ENCODE data around the gene PSMB9.

Gene PSMB9

GRCh38 chr6:32890831-32891230 lies 36.8 kb downstream of the PSMB9 start:
- no peaks in the 10 kb centered on the region for H3K27me3 ChIP-seq (ENCODE audit: control insufficient read depth, insufficient read depth, low read length)
- H3K27ac ChIP-seq = no peak overlapping the region
- H3K4me2 ChIP-seq (ENCODE audit: low read length) = no peak overlapping the region
- H3K9me3 ChIP-seq (ENCODE audit: control insufficient read depth, low read length) = no peaks in the 10 kb centered on the region
- no peak for TF ChIP-seq CTCF (IDR thresholded peaks at IDR 0.05)
- no peak overlapping the region for H3K4me3 ChIP-seq (ENCODE audit: low read depth, low read length)
- no peaks in the 10 kb centered on the region for H3K4me1 ChIP-seq
- no peaks in the 10 kb centered on the region for H3K36me3 ChIP-seq (ENCODE audit: control insufficient read depth, insufficient read depth, low read length)
- H2AFZ ChIP-seq = no peak overlapping the region
- H3K9ac ChIP-seq = no peak overlapping the region
- no peaks in the 10 kb centered on the region for H3K79me2 ChIP-seq

- no peaks in the 10 kb centered on the region for H3K27me3 ChIP-seq (ENCODE audit: control insufficient read depth, insufficient read depth, low read length)
- no peak for TF ChIP-seq CTCF (IDR thresholded peaks at IDR 0.05)
- peak overlapping the region; percentile 82 for H3K4me3 ChIP-seq (ENCODE audit: low read depth, low read length)
- H3K27ac ChIP-seq = peak overlapping the region; percentile 68
- no peaks in the 10 kb centered on the region for H3K4me1 ChIP-seq
- H3K36me3 ChIP-seq (ENCODE audit: control insufficient read depth, insufficient read depth, low read length) = no peaks in the 10 kb centered on the region
- H3K4me2 ChIP-seq (ENCODE audit: low read length) = peak overlapping the region; percentile 79
- H3K79me2 ChIP-seq = no peaks in the 10 kb centered on the region
- peak overlapping the region; percentile 31 for H3K9ac ChIP-seq
- H3K9me3 ChIP-seq (ENCODE audit: control insufficient read depth, low read length) = no peaks in the 10 kb centered on the region
- H2AFZ ChIP-seq = peak overlapping the region; percentile 95
Observed at GRCh38 chr6:32894085-32895005, 40.4 kb downstream of the PSMB9 start.

GRCh38 chr6:32895006-32895345 lies 41.0 kb downstream of the PSMB9 start:
- no peaks in the 10 kb centered on the region for H3K27me3 ChIP-seq (ENCODE audit: control insufficient read depth, insufficient read depth, low read length)
- H3K27ac ChIP-seq = peak overlapping the region; percentile 68
- H3K4me3 ChIP-seq (ENCODE audit: low read depth, low read length) = peak overlapping the region; percentile 82
- no peaks in the 10 kb centered on the region for H3K36me3 ChIP-seq (ENCODE audit: control insufficient read depth, insufficient read depth, low read length)
- H2AFZ ChIP-seq = peak overlapping the region; percentile 95
- H3K4me2 ChIP-seq (ENCODE audit: low read length) = peak overlapping the region; percentile 79
- no peak for TF ChIP-seq CTCF (IDR thresholded peaks at IDR 0.05)
- H3K9me3 ChIP-seq (ENCODE audit: control insufficient read depth, low read length) = no peaks in the 10 kb centered on the region
- no peak overlapping the region for H3K9ac ChIP-seq
- H3K79me2 ChIP-seq = no peaks in the 10 kb centered on the region
- H3K4me1 ChIP-seq = no peaks in the 10 kb centered on the region

GRCh38 chr6:32903952-32904351 lies 50.0 kb downstream of the PSMB9 start:
- Histone ChIP-seq H3K36me3 (ENCODE audit: control insufficient read depth, insufficient read depth, low read length) (no peaks in the 10 kb centered on the region), H3K27me3 (ENCODE audit: control insufficient read depth, insufficient read depth, low read length) (no peaks in the 10 kb centered on the region), H3K9ac (no peak overlapping the region), H3K27ac (no peak overlapping the region), H2AFZ (no peak overlapping the region), H3K4me3 (ENCODE audit: low read depth, low read length) (no peak overlapping the region), H3K9me3 (ENCODE audit: control insufficient read depth, low read length) (no peaks in the 10 kb centered on the region), H3K79me2 (no peaks in the 10 kb centered on the region), H3K4me1 (no peaks in the 10 kb centered on the region), H3K4me2 (ENCODE audit: low read length) (no peak overlapping the region)
- no peak for TF ChIP-seq CTCF (IDR thresholded peaks at IDR 0.05)

- Histone ChIP-seq H3K9me3 (ENCODE audit: control insufficient read depth, low read length) (no peaks in the 10 kb centered on the region), H2AFZ (no peak overlapping the region), H3K27ac (no peak overlapping the region), H3K4me2 (ENCODE audit: low read length) (no peak overlapping the region), H3K4me1 (no peaks in the 10 kb centered on the region), H3K27me3 (ENCODE audit: control insufficient read depth, insufficient read depth, low read length) (no peaks in the 10 kb centered on the region), H3K4me3 (ENCODE audit: low read depth, low read length) (no peak overlapping the region), H3K36me3 (ENCODE audit: control insufficient read depth, insufficient read depth, low read length) (no peaks in the 10 kb centered on the region), H3K79me2 (no peaks in the 10 kb centered on the region), H3K9ac (no peak overlapping the region)
- TF ChIP-seq CTCF (IDR thresholded peaks at IDR 0.05) = no peak
Observed at GRCh38 chr6:32905078-32905477, 51.1 kb downstream of the PSMB9 start.

All from parathyroid adenoma (tissue), 2 donors.